CD1c-positive myeloid dendritic cell (primary cell): Measurements from ENCODE around the gene SWT1.
"Not testable (repeated sequence)": the region's sequence is repeated elsewhere in the genome, so short reads cannot be mapped to it uniquely, and the experiment has no call there.

ENCODE experiments used
- DNase-seq: peaks from one replicate; pipeline ENCODE4 v3.0.0-alpha.2; 2016; ENCODE audit errors: extremely low spot score

SWT1 gene

GRCh38 chr1:185319139-185319475 is 162.1 kb downstream of the SWT1 start:
- DNase-seq: no peak

GRCh38 chr1:185321104-185321503 is 164.1 kb downstream of the SWT1 start:
- not testable (repeated sequence) for DNase-seq

- not testable (repeated sequence) for DNase-seq
These were observed 164.8 kb downstream of the SWT1 start for GRCh38 chr1:185321653-185322221.

- no peak for DNase-seq
These were observed 165.7 kb downstream of the SWT1 start for GRCh38 chr1:185322636-185323035.

GRCh38 chr1:185324118-185324517 is 167.2 kb downstream of the SWT1 start:
- DNase-seq: no peak

GRCh38 chr1:185325413-185325812 is 168.4 kb downstream of the SWT1 start:
- DNase-seq: no peak

- DNase-seq: no peak
These were observed 171.3 kb downstream of the SWT1 start for GRCh38 chr1:185328255-185328654.

- no peak for DNase-seq
These were observed 177.2 kb downstream of the SWT1 start for GRCh38 chr1:185334182-185334581.

- peak; percentile 56 for DNase-seq
These were observed 180.3 kb downstream of the SWT1 start for GRCh38 chr1:185337246-185337645.

- DNase-seq: peak; percentile 91
These were observed 182.0 kb downstream of the SWT1 start for GRCh38 chr1:185338719-185339622.

GRCh38 chr1:185341196-185341781 is 184.3 kb downstream of the SWT1 start:
- no peak for DNase-seq
